ENCODE measurements around the gene PLCB2.

- TF ChIP-seq SMC3 (IDR thresholded peaks at IDR 0.05; ENCODE audit: low read depth, low read length) (no peak), CTCF (IDR thresholded peaks at IDR 0.05) (no peak), GATA2 (CRISPR knock-in tag; IDR thresholded peaks at IDR 0.05) (no peak), RCOR1 (IDR thresholded peaks at IDR 0.05; ENCODE audit: low read length) (no peak), ZBTB33 (IDR thresholded peaks at IDR 0.05; ENCODE audit: borderline replicate concordance, low read depth) (no peak), POLR2AphosphoS5 (IDR thresholded peaks at IDR 0.05; ENCODE audit: low read depth, low read length) (no peak)
Observed at GRCh38 chr15:40275954-40276353, 31.8 kb downstream of the PLCB2 start.

Measured in SK-N-SH (cell line).